Activated naive CD8-positive, alpha-beta T cell treated with anti-CD3 and anti-CD28 coated beads, Interleukin-2, amount 50 U/mL, for 24 hours (primary cell): ENCODE data around the gene CACNA1A.

Source experiments
- ATAC-seq: fragments of 150-1000 bp; cut with Tn5 transposase; one replicate; pipeline ENCODE4 v1.10.0; 2021
- DNase-seq: peaks from one replicate; pipeline ENCODE4 v3.0.0; 2021
- H3K27ac Mint-ChIP-seq: one replicate; pipeline ENCODE4 v1.8.0; 2021; ENCODE audit warnings: mild to moderate bottlenecking, mixed read lengths
- H3K27me3 Mint-ChIP-seq: one replicate; pipeline ENCODE4 v1.8.0; 2021; ENCODE audit warnings: mixed read lengths
- H3K36me3 Mint-ChIP-seq: one replicate; pipeline ENCODE4 v1.8.0; 2021; ENCODE audit warnings: low read depth, mixed read lengths
- H3K4me1 Mint-ChIP-seq: one replicate; pipeline ENCODE4 v1.8.0; 2021; ENCODE audit warnings: mixed read lengths
- H3K4me3 Mint-ChIP-seq: one replicate; pipeline ENCODE4 v1.8.0; 2021; ENCODE audit warnings: mild to moderate bottlenecking, moderate library complexity, mixed read lengths
- H3K9me3 Mint-ChIP-seq: one replicate; pipeline ENCODE4 v1.8.0; 2021; ENCODE audit warnings: mixed read lengths

Gene CACNA1A

DNA sequence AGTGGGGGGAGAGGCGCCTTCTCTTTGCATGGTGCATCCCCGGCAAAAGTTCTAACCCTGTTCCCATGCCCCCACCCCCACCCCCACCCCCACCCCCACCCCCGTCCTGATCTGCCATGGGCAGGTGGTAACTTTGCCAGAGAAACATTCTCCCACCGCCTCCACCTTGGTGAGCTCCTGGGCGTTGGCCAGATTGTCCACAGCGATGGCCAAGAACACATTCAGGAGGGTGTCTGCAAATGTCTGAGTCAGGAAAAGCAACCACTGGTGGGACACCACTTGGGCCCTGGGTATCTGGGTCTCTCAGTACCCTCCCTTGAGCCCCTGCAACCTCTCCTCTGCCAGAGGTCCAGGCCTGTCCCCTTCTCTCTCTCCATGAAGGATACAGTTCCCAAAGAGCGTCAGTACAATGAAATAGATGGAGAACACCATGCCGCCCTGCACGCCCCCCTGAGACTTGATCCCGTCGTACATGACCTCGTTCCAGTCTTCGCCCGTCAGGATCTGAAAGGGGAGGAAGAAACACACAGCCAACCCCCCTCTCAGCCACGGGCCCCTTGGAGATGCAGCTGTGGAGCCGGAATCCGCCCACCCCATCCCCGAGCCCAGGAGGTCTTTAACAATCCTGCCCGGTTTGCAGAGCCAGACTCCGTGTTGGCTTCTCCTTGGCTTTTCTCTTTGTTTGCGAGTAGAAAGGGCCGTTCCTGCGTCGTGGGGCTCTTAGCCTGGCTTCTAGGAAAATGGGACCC lies 202.7 kb downstream of the CACNA1A start:
- Mint-ChIP-seq H3K4me3 (no peak overlapping the region), H3K9me3 (no peaks in the 10 kb centered on the region), H3K36me3 (no peaks in the 10 kb centered on the region), H3K27me3 (peaks cover 51% of the 10 kb centered on the region), H3K27ac (no peak overlapping the region), H3K4me1 (no peaks in the 10 kb centered on the region)
- ATAC-seq (no peak), DNase-seq (no peak)

GRCh38 chr19:13302526-13303270 lies 203.6 kb downstream of the CACNA1A start:
- Mint-ChIP-seq H3K4me1 (no peaks in the 10 kb centered on the region), H3K27ac (no peak overlapping the region), H3K36me3 (no peaks in the 10 kb centered on the region), H3K9me3 (no peaks in the 10 kb centered on the region), H3K4me3 (no peak overlapping the region), H3K27me3 (peaks cover 49% of the 10 kb centered on the region)
- DNase-seq: no peak
- no peak for ATAC-seq

DNA sequence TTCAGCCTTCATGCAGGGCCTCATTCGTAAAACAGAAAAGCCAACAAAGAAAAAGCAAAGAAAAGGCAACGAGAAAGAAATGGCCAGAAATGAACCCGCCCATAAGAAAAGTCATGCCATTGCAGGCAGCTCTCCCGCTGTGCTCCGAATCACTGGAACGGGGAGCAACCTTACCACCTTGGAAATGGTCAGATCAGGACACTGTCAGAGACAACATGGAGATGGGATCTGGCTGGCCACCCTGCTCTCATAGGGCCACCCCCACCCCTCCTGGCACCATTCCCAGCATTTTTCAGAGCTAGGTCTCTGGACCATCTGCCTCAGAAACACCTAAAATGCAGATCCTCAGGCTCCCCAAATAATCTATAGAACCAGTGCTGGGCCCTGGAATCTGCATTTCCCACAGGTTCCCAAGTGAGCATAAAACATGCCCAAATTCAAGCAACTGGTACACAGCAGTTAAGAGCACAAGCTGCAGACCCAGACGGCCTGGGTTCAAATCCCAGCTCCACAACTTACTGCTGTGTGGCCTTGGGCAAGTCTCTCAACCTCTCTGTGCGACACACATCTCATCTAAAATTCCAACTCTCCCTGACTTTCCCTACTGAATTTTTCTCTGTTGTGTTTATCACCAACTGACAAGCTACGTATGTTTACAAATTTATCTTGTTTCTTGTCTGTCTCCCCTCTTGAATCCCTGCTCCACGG lies 204.5 kb downstream of the CACNA1A start:
- Mint-ChIP-seq H3K27ac (no peak overlapping the region), H3K4me3 (no peak overlapping the region)
- no peak for DNase-seq

GRCh38 chr19:13300421-13301030 lies 205.8 kb downstream of the CACNA1A start:
- no peak overlapping the region for H3K4me3 Mint-ChIP-seq
- H3K9me3 Mint-ChIP-seq: no peaks in the 10 kb centered on the region
- no peak overlapping the region for H3K27ac Mint-ChIP-seq
- H3K27me3 Mint-ChIP-seq: peaks cover 44% of the 10 kb centered on the region
- ATAC-seq: no peak
- no peak for DNase-seq
- H3K4me1 Mint-ChIP-seq: no peaks in the 10 kb centered on the region
- H3K36me3 Mint-ChIP-seq: no peaks in the 10 kb centered on the region

More for the DNA sequence above, 204.5 kb downstream of the CACNA1A start:
- H3K4me1 Mint-ChIP-seq: no peaks in the 10 kb centered on the region
- no peak for ATAC-seq
- peaks cover 48% of the 10 kb centered on the region for H3K27me3 Mint-ChIP-seq
- no peaks in the 10 kb centered on the region for H3K36me3 Mint-ChIP-seq
- no peaks in the 10 kb centered on the region for H3K9me3 Mint-ChIP-seq

- H3K27me3 Mint-ChIP-seq: peaks cover 40% of the 10 kb centered on the region
Measured at GRCh38 chr19:13299838-13300237, 206.4 kb downstream of the CACNA1A start.

DNA sequence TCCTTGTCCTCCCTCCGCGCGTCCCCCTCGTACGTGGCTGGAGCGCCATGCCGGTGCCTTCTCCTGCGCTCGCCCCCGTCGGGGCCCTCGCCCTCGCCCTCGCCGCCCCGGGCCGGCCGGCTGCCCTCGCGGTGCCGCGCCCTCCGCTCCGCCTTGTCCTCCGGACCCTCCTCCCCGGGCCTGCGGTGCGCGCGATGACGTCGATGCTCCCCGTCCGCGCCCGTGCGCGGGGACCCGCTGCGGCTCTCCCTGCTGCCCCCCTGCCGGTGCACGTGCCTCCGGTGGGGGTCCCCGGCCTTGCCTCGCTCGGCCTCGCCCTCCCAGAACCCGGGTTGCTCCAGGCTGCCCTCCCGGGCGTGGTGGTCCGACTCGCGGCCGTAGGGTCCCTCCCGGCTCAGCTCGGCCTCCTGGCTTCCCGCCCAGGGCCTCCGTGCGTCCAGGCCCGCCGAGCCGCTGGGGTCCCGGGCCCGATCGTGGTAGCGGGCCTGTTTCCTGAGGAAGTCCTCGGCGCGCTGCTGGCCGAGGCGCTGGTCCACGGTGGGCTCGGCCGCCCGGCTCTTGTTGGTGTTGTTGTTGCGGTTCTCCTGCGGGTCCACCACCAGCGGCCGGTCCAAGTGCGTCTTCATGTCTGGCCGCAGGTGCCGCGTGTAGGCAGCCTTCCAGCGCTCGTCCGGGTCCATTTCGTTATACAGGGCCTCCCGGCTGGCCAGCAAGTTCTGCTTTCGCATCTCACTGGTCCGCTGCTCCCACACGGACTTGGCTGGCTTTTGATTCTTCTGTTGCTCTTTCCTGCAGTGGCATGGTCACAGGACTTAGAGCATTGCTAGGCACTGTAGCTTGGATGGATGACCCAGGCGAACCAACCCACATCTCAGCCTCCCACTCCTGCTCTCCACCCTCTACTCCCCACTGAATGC lies 207.5 kb downstream of the CACNA1A start:
- Mint-ChIP-seq H3K36me3 (no peaks in the 10 kb centered on the region), H3K4me1 (no peaks in the 10 kb centered on the region), H3K27me3 (peaks cover 34% of the 10 kb centered on the region), H3K4me3 (no peak overlapping the region), H3K9me3 (no peaks in the 10 kb centered on the region), H3K27ac (no peak overlapping the region)
- ATAC-seq (no peak), DNase-seq (no peak)

More at GRCh38 chr19:13299838-13300237, 206.4 kb downstream of the CACNA1A start:
- H3K4me3 Mint-ChIP-seq: no peak overlapping the region
- no peaks in the 10 kb centered on the region for H3K9me3 Mint-ChIP-seq
- no peaks in the 10 kb centered on the region for H3K36me3 Mint-ChIP-seq
- no peak for DNase-seq
- ATAC-seq: no peak
- H3K4me1 Mint-ChIP-seq: no peaks in the 10 kb centered on the region
- no peak overlapping the region for H3K27ac Mint-ChIP-seq

GRCh38 chr19:13297023-13297422 lies 209.3 kb downstream of the CACNA1A start:
- H3K4me3 Mint-ChIP-seq: no peak overlapping the region
- H3K27me3 Mint-ChIP-seq: peaks cover 24% of the 10 kb centered on the region
- ATAC-seq (no peak), DNase-seq (no peak)
- no peaks in the 10 kb centered on the region for H3K36me3 Mint-ChIP-seq
- H3K4me1 Mint-ChIP-seq: no peaks in the 10 kb centered on the region
- no peaks in the 10 kb centered on the region for H3K9me3 Mint-ChIP-seq
- H3K27ac Mint-ChIP-seq: no peak overlapping the region

DNA sequence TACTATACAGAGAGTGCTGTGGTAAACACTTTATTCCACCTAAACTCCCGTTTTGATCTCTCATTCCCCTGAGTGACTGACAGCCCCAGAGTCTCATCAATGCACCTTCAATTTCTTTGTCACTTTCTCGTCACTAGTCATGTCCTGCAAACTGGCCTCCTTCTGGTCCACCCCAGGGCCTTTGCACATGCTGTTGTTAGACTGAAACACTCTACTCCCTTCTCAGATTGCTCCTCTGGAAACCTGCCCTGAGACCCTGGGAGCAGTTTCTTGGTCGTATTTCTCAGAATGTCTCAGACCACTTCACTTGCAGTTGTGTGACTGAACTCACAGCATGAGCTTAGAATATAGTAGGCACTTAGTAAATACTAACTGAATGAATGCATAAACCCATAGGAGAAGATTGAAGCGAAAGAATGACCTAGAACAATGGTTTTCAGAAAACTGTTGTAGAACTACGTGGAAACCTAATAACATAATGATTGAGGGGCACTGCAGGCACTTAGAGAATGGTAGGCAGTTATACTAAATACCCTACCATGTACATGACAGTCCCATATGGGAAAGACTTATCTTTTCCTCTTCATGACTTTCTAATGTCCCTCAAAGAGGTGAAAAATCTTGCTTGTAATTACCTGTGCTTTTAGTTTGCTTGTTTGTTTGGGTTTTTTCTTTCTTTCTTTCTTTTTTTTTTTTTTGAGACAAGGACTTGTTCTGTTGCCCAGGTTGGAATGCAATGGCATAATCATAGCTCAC lies 211.3 kb downstream of the CACNA1A start:
- H3K4me1 Mint-ChIP-seq: no peaks in the 10 kb centered on the region
- H3K27me3 Mint-ChIP-seq: peaks cover 13% of the 10 kb centered on the region
- H3K27ac Mint-ChIP-seq: no peak overlapping the region
- ATAC-seq (no peak), DNase-seq (no peak)
- H3K36me3 Mint-ChIP-seq: no peaks in the 10 kb centered on the region
- no peaks in the 10 kb centered on the region for H3K9me3 Mint-ChIP-seq
- H3K4me3 Mint-ChIP-seq: no peak overlapping the region

GRCh38 chr19:13291913-13292312 lies 214.4 kb downstream of the CACNA1A start:
- no peaks in the 10 kb centered on the region for H3K36me3 Mint-ChIP-seq
- H3K4me1 Mint-ChIP-seq: no peaks in the 10 kb centered on the region
- no peak overlapping the region for H3K27ac Mint-ChIP-seq
- ATAC-seq (no peak), DNase-seq (no peak)
- H3K9me3 Mint-ChIP-seq: no peaks in the 10 kb centered on the region
- H3K27me3 Mint-ChIP-seq: peaks cover 3% of the 10 kb centered on the region
- no peak overlapping the region for H3K4me3 Mint-ChIP-seq

GRCh38 chr19:13290741-13291140 lies 215.5 kb downstream of the CACNA1A start:
- Mint-ChIP-seq H3K36me3 (no peaks in the 10 kb centered on the region), H3K4me3 (no peak overlapping the region), H3K9me3 (no peaks in the 10 kb centered on the region), H3K27me3 (peaks cover 3% of the 10 kb centered on the region), H3K27ac (no peak overlapping the region), H3K4me1 (no peaks in the 10 kb centered on the region)
- ATAC-seq (no peak), DNase-seq (no peak)

DNA sequence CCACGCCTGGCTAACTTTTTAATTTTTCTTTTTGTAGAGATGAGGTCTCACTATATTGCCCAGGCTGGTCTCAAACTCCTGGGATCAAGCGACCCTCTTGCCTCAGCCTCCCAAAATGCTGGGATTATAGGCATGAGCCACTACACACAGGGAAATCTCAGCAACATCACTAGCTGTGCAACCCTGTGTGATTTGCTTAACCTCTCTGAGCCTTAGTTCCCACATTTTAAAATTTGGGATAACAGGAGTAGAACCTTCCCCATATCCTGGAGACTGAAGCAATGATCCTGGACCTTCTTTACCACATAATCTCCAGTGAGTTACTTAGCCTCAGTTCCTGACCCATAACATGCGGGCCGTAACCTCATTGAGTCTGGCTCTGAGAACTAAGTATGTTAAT lies 217.0 kb downstream of the CACNA1A start:
- DNase-seq (no peak), ATAC-seq (no peak)
- Mint-ChIP-seq H3K27ac (no peak overlapping the region), H3K4me1 (no peaks in the 10 kb centered on the region), H3K9me3 (no peaks in the 10 kb centered on the region), H3K36me3 (no peaks in the 10 kb centered on the region), H3K4me3 (no peak overlapping the region), H3K27me3 (peaks cover 3% of the 10 kb centered on the region)

- Mint-ChIP-seq H3K9me3 (no peaks in the 10 kb centered on the region), H3K27me3 (peaks cover 3% of the 10 kb centered on the region), H3K4me1 (no peaks in the 10 kb centered on the region), H3K27ac (no peak overlapping the region), H3K4me3 (no peak overlapping the region), H3K36me3 (no peaks in the 10 kb centered on the region)
- ATAC-seq (no peak), DNase-seq (no peak)
Measured at GRCh38 chr19:13286195-13286985, 219.9 kb downstream of the CACNA1A start.
